Superior temporal gyrus (tissue), 1 donor: ENCODE measurements around the gene CHRM2.
"Not testable (repeated sequence)": the region's sequence is repeated elsewhere in the genome, so short reads cannot be mapped to it uniquely, and the experiment has no call there.

Experiments
- DNase-seq: peaks from one replicate; pipeline ENCODE4 v3.0.0-alpha.2; 2016; ENCODE audit errors: extremely low spot score

The CHRM2 gene

DNA sequence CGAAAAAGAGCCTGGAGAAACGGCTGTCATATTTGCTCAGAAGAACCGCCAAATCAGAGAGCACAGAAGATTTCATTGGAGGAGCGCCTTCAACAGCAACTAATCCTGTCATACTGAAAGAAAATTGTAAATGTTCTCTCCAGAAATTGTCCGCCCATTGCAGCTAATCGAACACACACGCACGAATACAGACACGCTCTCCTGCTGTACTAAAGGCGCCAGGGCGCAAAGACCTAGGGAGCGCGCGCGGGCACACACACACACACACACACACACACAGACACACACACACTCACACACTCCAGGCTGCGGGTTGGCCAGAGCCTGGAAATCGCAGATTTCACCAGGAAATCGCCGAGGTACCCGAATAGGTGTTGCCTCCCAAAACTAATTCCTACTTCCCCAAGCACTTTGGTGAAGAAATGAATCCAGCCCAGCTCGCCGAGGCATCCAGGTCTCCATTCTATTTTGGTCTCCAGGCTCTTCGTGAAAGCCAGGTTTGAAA lies at the start of gene CHRM2:
Gene CHRM2 (plus strand): TSS at position 157 of the 505 bp plus-strand sequence. CDS start 146,214 bp downstream, outside the sequence.
- peak; percentile 41 for DNase-seq

DNA sequence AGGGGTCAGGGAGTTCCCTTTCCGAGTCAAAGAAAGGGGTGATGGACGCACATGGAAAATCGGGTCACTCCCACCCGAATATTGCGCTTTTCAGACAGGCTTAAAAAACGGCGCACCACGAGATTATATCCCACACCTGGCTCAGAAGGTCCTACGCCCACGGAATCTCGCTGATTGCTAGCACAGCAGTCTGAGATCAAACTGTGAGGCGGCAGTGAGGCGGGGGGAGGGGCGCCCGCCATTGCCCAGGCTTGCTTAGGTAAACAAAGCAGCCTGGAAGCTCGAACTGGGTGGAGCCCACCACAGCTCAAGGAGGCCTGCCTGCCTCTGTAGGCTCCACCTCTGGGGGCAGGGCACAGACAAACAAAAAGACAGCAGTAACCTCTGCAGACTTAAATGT lies 37.1 kb upstream of the CHRM2 start:
- DNase-seq, result not testable (repeated sequence)

DNA sequence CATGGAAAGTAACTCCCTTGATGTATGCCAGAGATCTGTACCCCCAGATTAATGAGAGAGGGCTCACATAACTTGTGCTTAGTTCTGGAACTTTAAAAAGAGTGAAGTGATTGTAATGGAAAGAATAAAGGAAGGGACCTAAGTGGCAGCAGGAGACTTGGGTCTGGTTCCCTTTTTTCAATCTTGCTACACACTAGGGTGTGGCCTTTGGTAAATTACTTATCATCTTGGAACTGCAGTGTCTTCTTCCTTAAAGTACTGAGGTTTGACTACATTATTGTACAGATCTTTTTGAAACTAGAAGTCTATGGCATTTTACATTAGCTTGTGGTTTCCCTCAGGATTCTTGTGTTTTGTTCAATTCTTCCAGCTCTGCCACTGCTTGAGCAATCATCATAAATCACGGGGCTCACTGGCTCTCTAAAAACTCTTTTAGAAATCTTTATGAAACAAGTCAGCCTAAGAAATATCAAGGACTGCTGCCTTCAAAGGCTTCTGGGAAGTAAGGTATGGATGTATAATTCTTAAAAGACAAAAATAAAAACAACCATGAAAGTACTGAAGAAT lies 22.5 kb upstream of the CHRM2 start:
- no peak for DNase-seq

DNA sequence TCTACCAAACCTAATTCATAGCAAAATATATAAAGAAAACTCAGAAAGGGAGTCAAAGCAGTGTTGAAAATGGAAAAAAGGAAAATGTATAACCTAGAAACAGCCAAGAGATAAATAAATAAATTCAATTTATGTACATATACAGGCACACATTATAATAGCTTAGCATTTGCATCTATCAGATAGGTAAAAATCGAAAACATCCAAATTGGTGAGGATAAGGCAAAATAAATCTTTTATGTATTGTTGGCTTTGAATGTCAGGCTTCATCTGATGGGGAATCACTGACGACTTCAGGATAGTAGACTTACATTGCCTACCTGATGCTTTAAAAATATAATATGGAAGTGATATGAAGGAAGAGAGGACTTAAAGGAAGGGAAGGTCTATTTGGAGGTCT lies 20.6 kb upstream of the CHRM2 start:
- no peak for DNase-seq

DNA sequence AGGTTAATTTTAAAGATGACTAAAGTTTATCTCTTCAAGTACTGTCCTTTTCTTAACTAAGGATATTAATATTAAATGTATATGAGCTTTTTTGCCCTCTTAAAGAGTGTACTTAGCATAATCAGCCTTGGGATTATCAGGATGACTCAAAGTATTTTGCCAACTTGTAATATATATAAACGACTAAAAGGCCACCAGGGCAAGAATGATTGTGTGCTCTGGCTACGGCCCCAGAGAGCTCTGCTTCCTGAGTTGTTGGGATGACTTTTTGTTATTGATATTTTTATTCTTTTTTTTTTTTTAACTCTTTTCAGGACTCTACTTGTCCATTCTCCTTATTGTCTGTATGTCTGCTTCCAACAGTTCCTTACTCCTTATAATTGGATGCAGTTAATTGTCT lies 14.8 kb upstream of the CHRM2 start:
- no peak for DNase-seq

DNA sequence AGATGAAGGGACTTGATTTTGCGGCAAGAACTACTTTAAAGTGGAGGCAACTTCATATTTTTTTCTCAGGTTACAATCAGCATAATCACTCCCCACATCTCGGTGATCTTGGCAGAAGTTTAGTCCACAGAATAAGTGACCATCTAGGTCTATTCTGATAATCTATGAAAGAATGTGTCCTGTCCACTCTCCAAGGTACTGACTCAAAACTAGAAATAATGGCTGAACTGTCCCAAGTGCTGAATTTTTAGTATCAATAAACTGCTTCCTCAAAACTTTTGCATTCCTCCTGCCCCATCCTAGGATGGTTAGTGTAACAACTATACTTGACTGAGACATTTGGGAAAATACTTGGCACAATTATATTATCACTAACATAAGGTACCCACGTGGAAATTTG lies 10.9 kb upstream of the CHRM2 start:
- DNase-seq, result no peak

DNA sequence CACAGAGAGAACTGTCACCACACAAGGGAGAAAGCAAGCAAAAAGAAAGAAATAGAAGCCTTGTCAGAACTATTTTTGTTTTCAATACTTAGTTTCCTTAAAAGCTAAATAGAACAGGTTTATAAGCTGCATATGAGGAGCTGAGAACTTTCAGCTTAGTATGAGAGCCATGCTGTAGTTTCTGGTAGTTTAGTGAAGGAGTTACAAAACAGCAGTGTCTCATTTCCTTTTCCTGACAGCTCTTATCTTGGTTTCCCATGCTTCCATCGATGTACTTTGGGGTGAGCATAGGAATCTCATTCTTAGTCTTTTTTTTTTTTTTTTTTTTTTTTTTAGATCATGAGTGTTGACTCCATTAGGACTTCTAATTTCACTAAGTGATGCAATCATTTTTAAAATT lies 8.6 kb upstream of the CHRM2 start:
- no peak for DNase-seq

DNA sequence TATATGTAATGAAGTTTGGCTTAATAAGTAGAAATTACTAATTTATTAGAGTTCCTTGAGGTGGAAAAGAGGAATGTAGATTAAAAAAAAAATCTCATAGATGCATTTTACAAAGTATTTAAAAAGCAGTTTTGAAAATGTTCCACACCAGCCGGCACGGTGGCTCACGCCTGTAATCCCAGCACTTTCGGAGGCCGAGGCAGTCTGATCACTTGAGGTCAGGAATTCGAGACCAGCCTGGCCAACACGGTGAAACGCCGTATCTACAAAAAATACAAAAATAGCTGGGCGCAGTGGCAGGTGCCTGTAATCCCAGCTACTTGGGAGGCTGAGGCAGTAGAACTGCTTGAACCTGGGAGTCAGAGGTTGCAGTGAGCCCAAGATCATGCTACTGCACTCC lies 3.2 kb upstream of the CHRM2 start:
- DNase-seq, result no peak

DNA sequence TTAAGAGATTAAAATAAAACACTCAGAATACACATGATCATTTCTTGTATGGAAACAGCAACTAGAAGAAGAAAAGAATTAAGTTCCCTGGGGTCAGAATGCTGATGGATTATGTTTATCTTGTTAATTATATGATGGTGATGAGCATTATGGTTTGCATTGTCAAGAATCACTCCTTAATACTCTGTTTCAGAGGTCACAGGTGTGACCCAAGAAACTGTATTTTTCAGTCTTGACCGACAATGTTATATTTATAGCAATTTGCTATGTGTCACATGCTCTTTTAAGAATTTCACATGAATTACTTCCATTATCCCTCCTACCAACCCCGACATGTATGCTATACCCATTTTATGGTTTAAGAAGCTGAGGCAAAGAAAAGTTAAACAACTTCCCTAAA lies 2.7 kb upstream of the CHRM2 start:
- no peak for DNase-seq

DNA sequence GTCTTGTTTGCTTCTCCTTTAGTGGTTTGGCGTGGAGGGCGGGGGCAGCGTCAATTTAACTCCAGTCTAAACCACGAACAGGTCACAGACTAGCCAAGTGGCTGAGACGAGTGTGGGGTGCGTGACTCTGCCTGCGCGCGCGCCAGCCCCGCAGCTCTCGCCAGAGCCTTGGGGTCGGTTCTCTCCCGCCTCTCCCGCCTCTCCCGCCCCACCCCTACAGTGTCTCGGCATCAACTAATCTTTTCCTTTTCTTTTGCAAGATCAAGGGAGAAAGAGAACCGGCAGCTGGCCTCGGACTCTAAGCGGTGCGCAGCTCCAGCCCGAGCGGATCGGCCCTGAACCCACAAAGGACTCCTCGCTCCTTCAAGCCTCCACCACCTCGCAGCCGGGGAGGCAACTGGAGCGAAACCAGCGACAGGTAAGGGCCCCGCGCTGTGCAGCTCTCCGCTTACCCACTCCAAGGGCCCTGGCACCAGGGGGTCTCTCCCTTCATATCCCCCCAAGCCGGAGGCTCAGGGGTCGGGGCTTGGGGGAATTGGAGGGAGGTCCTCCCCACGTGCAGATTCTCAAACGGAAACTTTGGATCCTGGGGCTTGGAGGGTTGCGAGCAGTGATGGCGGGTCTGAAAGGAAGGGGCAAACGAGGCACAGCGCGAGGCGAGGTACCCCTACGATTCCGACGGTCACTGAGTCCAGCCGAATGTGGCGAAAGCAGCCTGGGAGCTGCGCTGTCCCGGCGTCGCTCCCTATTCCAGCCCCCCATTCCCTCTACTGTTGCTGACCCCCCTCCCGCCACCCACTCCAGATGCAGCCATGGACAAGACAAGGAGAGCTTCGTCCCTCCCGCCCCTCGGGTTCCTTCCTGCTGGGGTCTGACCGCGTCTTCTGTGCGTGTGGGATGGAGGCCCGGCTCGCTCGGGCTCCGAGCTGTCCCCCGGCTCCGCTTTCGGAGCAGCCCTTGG lies 829 bp downstream of the CHRM2 start:
- no peak for DNase-seq

DNA sequence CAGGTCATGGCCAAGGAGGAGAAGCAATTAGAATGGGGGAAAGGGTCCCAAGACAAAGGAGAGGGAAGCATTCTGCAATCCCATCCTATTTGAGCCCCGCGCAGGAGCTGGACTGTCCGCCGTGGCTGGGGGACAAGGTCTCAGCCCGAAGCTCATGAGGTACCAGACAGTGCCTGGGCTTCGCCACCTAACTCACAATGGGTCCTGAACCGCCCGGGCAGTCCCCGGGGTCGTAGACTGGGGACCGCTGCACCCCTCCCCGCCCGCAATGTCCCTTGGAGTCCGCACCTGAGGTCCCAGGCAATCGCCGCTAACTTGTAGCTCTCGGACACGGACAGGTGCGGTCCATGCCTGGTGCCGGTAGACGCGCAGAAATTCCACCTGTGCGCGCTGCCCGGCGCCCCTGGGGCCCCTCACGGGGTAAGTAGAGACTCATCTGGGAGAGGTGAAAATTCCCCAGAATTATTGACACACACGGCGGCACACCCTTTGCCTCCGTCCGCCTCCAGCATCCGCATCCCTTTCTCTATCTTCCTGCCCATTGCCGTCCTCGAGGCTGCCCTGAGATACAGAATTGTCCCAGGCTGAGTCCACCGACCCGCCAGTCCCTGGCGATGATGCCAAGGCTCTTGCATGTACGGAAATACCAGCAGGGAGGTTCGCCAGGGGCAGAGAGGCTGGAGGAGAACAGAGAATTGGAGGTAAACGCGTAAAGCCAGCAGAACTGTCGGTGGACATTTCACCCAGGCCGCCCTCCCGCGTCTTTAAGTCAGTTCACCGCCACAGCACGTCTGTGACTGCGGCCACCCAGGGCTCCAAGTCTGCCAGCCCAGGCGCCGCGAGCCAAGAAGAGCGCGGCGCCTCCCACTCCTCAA lies 1.8 kb downstream of the CHRM2 start:
- no peak for DNase-seq

DNA sequence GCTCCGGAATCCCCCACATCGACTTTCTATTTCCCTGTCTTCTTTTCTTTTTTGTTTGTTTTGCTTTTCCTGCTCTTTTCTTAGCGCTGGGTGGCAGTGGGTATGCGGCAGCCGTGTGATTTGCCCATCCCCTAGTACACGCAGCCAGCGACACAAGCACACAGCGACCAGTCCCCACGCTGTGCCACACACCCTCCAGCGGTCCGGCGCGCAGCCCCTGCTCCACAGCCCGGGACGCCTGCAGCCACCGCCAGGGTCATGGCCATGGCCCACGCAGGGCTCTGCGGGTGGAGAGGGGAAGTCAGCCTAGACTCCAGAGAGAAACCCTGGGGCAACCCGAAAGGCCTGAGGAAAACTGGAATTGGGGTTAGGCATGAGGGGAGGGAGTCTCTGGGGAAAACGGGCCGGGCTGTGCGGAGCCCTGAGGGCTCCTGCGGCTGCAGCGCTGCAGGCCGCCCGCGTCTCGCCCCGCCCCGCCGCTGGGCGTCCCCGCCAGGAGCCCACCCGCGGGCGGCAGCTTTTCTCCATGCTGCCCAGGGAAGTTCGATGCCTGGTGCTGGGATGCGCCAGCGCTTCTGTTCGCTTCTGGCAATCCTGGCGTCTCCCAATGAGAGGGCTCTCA lies 2.5 kb downstream of the CHRM2 start:
- no peak for DNase-seq

DNA sequence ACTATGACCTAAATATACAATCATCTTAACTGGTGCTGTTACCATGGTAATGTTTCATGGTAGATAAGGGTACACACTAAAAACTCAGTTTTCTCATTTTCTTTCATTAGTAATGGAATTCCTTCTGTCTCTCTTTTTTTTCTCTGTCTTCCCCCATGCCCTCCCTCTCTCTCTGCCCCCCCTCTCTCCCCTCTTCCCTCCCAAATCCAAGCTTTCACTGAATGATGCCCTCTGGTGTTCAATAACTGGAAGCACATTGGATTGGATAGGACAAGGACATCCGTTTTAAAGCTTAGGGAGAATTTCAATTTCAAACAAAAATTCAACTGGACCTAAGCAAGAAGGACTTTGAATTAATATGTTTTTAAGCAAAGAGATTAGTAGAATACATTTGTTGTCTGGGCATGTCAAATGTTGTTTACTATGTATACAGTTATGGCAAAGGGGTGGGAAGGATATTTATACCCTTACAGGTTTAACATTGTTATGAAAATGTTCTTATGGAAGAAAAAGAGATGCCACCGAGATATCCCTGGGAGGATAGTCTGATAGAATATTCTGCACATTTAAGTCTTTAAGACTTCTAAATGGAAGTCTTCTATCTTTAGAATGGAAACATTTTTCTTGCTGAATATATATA lies 6.1 kb downstream of the CHRM2 start:
- peak; percentile 39 for DNase-seq

DNA sequence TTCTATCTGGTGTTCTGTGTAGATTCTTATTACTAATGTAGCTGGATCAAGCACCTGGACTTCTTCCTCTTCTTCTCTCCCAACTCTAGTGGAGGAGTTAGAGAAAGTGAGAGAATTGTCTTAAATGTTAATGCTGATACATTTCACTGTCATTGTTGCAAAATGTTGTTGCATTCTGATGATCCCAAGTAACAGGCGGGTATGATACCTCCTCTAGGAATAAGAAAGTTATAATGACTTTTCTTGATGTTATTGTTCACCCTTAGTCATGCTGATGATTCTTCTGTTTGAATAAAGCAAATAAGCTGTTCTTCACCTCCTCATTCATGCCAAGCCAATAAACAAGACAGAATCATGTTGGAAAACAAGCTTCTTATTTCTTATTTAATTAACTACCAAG lies 9.1 kb downstream of the CHRM2 start:
- no peak for DNase-seq

DNA sequence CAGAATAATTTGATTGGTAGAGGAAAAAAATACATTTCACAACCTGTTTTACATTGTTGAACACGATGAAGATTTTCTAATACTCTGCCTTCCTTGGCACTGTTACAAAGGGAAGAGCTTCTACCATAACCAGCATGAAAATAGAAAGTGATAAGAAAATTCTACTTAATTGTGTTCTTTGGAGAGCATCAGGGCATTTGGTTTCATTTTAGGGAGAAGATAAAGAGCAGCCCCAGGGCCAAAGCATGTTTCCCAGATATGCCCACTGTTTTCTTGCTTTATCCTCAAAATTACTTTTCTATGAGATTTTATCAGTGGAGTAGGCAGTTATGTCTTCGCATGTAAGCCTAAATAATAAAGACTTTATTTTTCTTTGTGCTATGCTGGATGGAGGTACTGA lies 9.5 kb downstream of the CHRM2 start:
- no peak for DNase-seq

DNA sequence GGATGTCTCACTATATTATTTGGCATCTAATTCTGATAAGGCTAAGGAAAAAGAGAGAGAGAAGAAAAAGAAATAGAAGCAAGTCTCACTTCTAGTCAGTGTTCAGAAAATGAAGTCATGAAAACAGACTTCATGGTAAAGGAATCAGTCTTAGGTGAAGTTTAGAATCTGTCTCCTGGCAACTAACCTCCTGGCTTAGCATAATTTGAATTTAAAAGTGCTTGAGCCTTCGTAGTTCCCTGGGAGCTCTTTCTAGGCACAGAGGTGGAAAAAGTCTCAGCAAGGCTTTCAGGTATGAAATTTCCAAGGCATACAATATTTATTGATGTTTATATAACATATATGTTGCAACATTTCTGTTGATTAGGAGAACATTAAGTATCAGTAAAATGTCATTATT lies 10.4 kb downstream of the CHRM2 start:
- no peak for DNase-seq

DNA sequence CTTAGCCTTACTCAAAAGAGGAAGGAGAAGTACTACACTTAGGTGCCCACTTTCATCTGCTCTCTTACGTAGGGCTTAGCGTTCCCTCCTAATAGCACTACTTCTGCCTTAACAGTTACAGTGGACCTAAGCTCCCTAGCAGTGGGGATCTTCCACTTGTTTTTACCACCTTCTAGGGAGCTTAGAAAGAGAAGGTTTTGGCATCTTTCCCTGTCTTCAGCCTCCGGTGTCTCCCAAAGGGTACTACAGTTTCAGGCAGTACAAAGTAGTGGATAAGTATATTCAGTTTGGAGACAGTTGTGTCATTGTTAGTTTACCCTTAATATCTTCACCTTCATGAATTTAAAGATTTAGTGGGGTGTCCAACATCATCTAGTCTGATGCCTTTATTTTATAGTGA lies 14.6 kb downstream of the CHRM2 start:
- no peak for DNase-seq

DNA sequence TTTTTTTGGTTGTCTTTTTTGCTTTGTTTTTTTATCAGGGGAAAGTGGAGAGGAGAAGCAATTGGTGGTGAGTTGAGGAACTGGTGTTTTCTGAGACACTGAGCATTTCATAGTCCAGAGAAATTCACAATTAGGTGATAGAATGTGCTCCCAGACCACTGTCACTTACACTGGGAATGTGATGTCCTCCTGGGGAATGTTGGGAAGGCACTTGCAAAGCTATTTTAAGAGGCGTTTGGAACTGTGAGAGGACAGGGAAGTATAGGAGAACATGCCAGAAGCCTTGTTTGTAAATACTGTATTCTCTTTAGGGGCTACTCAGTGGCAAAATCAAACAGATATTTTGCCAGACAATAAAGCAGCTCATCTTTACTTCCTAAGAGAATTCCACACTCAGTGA lies 16.0 kb downstream of the CHRM2 start:
- DNase-seq, result no peak

DNA sequence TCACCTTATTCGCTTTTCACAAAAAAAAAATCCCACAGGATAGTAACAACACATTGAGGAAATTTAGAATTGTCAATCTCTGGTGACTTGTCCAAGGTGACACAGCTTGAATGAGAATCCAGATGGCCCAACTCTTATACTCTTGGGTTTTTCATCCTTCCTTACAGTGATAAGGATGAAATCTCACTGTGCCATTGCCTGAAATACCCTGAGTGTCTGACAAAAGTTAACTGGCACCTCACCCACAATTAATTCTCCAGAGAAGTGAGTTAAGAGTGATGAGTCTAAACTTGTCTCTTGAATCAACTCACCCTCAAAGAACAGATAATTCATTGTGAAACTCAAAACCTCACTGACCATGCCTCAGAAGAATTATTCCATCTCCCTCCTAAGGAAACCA lies 18.9 kb downstream of the CHRM2 start:
- no peak for DNase-seq

DNA sequence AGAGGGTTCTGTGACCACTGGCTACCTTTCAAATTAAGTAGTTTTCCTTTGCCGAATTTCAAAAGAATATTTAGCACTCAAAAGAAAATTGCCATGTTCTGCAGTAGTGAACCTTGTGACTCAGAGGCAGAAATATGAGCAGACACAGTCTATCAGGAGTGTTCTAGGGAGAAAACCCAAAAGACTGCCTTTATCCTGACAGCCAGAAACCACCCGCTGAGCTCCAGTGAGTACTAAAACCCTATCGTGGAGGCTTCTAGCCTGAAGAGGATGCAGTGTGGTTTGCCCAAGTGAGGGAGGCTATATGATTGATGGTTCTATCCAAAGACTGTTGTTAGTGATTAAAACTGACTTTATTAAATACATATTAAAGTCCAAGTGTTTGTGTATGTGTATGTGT lies 21.9 kb downstream of the CHRM2 start:
- DNase-seq, result no peak

DNA sequence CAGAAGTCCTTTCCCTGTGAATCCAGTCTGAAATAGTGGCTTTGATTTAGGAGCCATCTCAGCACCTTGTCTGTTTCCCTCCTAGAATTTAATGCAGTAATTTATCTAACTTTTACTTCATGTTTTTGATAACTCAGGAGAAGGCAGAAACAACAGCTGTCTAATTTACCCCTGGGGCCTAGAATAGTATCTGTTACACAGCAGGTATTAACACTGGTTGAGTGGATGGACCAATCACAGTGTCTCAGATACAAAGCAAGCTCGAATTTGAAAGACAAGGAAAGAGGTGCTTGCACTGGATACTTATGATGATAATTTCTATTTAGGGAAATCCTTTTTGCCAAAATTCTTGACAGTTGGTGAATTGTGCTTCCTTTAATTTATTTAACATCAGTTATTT lies 23.4 kb downstream of the CHRM2 start:
- no peak for DNase-seq
